ENCODE results near the gene AKR7A2. TPM values are rescaled to one million over a fixed set of nuclear protein-coding genes. Genes with fewer than 3 reads are reported as not detected.
"Not testable (repeated sequence)": the region's sequence is repeated elsewhere in the genome, so short reads cannot be mapped to it uniquely, and the experiment has no call there.

AKR7A2 gene
- total RNA-seq, 1 donor from 2014 or later: 53.7 TPM

GRCh38 chr1:19294638-19295037, 17.3 kb downstream of the AKR7A2 start:
- Mint-ChIP-seq H3K27ac (no peak overlapping the region), H3K4me3 (no peak overlapping the region), H3K27me3 (ENCODE audit: low read depth) (peaks cover 6% of the 10 kb centered on the region), H3K9me3 (peaks cover 41% of the 10 kb centered on the region), H3K4me1 (no peaks in the 10 kb centered on the region), H3K36me3 (peaks cover 54% of the 10 kb centered on the region)
- TF ChIP-seq, protein P1, sequence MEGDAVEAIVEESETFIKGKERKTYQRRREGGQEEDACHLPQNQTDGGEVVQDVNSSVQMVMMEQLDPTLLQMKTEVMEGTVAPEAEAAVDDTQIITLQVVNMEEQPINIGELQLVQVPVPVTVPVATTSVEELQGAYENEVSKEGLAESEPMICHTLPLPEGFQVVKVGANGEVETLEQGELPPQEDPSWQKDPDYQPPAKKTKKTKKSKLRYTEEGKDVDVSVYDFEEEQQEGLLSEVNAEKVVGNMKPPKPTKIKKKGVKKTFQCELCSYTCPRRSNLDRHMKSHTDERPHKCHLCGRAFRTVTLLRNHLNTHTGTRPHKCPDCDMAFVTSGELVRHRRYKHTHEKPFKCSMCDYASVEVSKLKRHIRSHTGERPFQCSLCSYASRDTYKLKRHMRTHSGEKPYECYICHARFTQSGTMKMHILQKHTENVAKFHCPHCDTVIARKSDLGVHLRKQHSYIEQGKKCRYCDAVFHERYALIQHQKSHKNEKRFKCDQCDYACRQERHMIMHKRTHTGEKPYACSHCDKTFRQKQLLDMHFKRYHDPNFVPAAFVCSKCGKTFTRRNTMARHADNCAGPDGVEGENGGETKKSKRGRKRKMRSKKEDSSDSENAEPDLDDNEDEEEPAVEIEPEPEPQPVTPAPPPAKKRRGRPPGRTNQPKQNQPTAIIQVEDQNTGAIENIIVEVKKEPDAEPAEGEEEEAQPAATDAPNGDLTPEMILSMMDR (IDR thresholded peaks at IDR 0.05; ENCODE audit: unreplicated experiment): no peak
- no peak for DNase-seq (ENCODE audit: low spot score in 2 of 2, unreplicated experiment in 2 of 2)

- H3K4me3 Mint-ChIP-seq: peak overlapping the region; percentile 38
- TF ChIP-seq, protein P1 (IDR thresholded peaks at IDR 0.05; ENCODE audit: unreplicated experiment): no peak
These were observed 22.7 kb downstream of the AKR7A2 start for GRCh38 chr1:19289244-19289643.

DNA sequence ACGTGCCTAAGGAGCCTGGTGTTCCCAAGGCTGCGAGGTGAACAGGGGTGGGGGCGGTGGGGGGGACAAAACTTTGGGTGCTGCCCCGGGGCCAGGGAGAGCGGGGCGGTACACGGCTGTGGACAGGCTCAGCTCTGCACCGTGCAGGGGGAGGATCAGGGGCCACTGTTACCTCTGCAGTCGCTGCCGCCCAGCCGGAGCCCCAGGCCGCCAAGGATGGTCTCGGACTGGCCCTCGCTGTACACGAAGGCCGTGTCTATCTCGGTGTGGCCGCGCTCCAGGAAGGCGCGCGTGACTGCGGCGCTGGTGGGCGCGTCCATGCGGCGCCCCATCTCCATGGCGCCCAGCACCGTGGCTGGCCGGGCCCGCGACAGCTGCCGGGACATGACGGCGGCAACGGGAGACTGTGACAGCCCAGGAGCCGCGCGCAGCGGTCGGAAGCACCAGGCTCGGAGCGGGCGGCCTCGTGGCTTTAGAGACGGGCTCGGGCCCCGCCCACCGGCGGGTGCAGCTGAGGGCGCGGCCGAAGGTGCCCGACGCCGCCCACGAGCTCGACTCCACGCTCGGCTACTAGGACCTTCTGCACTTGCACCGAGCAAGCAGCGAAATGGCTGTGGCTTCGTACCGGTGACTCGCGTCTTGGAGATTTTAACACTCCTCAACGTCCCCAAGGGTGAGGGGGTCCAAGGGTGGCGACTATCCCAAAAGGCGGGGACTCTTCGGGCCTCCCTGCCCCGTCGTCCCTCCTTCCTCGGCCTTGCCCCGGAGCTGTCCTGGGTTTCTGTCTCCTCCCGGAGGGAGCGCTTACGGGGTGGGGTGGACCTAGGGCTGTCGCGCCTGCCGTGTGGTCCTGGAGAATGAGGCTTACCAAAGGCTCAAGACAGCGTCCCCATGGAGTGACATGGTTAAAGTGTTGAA, 23.4 kb downstream of the AKR7A2 start, which contains the start of gene AKR7A3:
AKR7A3 (minus strand) TSS at position 447 of the 918 bp plus-strand sequence; CDS start at position 386, 61 bp downstream.
- peaks cover 27% of the 10 kb centered on the region for H3K27me3 Mint-ChIP-seq (ENCODE audit: low read depth)
- not testable (repeated sequence) for H3K27ac Mint-ChIP-seq; DNase-seq (ENCODE audit: low spot score in 2 of 2, unreplicated experiment in 2 of 2); H3K4me1 Mint-ChIP-seq
- peaks cover 17% of the 10 kb centered on the region for H3K9me3 Mint-ChIP-seq
- H3K4me3 Mint-ChIP-seq: peak within 1 kb of the TSS; percentile 58
- H3K36me3 Mint-ChIP-seq: peaks cover 26% of the 10 kb centered on the region

More at GRCh38 chr1:19289244-19289643, 22.7 kb downstream of the AKR7A2 start:
- peaks cover 19% of the 10 kb centered on the region for H3K9me3 Mint-ChIP-seq
- H3K27me3 Mint-ChIP-seq (ENCODE audit: low read depth): peaks cover 27% of the 10 kb centered on the region
- peaks cover 27% of the 10 kb centered on the region for H3K36me3 Mint-ChIP-seq
- no peak for DNase-seq (ENCODE audit: low spot score in 2 of 2, unreplicated experiment in 2 of 2)
- no peak overlapping the region for H3K27ac Mint-ChIP-seq
- no peaks in the 10 kb centered on the region for H3K4me1 Mint-ChIP-seq

GRCh38 chr1:19287436-19288185, 24.3 kb downstream of the AKR7A2 start:
- TF ChIP-seq, protein P1 (IDR thresholded peaks at IDR 0.05; ENCODE audit: unreplicated experiment): no peak
- Mint-ChIP-seq H3K27me3 (ENCODE audit: low read depth) (peaks cover 27% of the 10 kb centered on the region), H3K9me3 (peaks cover 12% of the 10 kb centered on the region)

GRCh38 chr1:19285807-19286206, 26.1 kb downstream of the AKR7A2 start:
- not testable (repeated sequence) for H3K9me3 Mint-ChIP-seq; H3K4me1 Mint-ChIP-seq; H3K27ac Mint-ChIP-seq; DNase-seq (ENCODE audit: low spot score in 2 of 2, unreplicated experiment in 2 of 2); H3K4me3 Mint-ChIP-seq
- Mint-ChIP-seq H3K36me3 (peaks cover 16% of the 10 kb centered on the region), H3K27me3 (ENCODE audit: low read depth) (peaks cover 27% of the 10 kb centered on the region)

More at GRCh38 chr1:19287436-19288185, 24.3 kb downstream of the AKR7A2 start:
- no peaks in the 10 kb centered on the region for H3K4me1 Mint-ChIP-seq
- no peak overlapping the region for H3K27ac Mint-ChIP-seq
- H3K4me3 Mint-ChIP-seq: peak overlapping the region; percentile 58
- peaks cover 23% of the 10 kb centered on the region for H3K36me3 Mint-ChIP-seq
- no peak for DNase-seq (ENCODE audit: low spot score in 2 of 2, unreplicated experiment in 2 of 2)

- H3K36me3 Mint-ChIP-seq: peaks cover 17% of the 10 kb centered on the region
- H3K4me3 Mint-ChIP-seq; H3K9me3 Mint-ChIP-seq; H3K27ac Mint-ChIP-seq; H3K4me1 Mint-ChIP-seq; DNase-seq (ENCODE audit: low spot score in 2 of 2, unreplicated experiment in 2 of 2): not testable (repeated sequence)
- H3K27me3 Mint-ChIP-seq (ENCODE audit: low read depth): peaks cover 27% of the 10 kb centered on the region
These were observed 26.6 kb downstream of the AKR7A2 start for GRCh38 chr1:19285366-19285765.

Data from mesothelial cell of epicardium (in vitro differentiated cells).